ENCODE measurements around the gene ZNF330. TPM values are rescaled to one million over a fixed set of nuclear protein-coding genes. Genes with fewer than 3 reads are reported as not detected.

ZNF330 gene
- polyA plus RNA-seq, 1 donor = 49.7 TPM

DNA sequence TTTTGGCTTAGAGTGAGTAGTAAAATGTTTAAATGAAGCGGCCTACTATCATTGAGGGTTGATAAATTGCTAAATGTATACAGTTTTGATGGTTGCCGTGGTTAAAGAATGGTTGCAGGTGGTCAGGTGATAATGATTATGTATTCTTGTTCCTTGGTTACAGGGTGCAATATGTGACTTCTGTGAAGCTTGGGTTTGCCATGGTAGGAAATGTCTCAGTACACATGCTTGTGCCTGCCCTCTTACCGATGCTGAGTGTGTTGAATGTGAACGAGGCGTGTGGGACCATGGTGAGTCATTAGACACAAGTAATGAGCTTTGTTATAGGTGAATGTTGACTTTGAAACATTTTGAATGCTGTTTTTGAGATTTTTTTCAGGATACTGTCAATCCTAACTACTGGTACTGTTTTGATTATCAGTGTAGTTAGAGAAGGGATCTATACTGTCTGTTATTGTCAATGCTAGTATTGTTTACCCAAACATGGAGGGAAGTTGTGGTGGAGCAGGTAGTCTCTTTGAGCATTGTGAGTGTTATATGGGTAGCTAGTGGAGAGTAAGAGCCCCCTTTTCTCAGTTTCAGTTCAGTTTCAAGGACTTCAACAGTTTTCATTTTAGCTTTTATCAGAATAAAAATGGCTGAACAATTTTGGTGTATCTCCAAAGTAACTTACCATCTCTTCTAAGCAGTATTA lies 8.9 kb downstream of the ZNF330 start:
- Histone ChIP-seq H3K9me3 (ENCODE audit: control insufficient read depth, low read depth, low read length) (no peaks in the 10 kb centered on the region), H3K4me1 (ENCODE audit: control insufficient read depth, insufficient read depth, low read length) (no peaks in the 10 kb centered on the region), H3K4me3 (ENCODE audit: low read length) (no peak overlapping the region), H3K27ac (ENCODE audit: low read length) (no peak overlapping the region), H3K27me3 (ENCODE audit: control insufficient read depth, insufficient read depth, low read length) (no peaks in the 10 kb centered on the region), H3K36me3 (ENCODE audit: control insufficient read depth, insufficient read depth, low read length) (peaks cover 41% of the 10 kb centered on the region)
- no CpG with 5 or more reads among the region's 5 CpGs for WGBS (ENCODE audit: insufficient coverage, low lambda C conversion rate)
- DNase-seq = no peak

DNA sequence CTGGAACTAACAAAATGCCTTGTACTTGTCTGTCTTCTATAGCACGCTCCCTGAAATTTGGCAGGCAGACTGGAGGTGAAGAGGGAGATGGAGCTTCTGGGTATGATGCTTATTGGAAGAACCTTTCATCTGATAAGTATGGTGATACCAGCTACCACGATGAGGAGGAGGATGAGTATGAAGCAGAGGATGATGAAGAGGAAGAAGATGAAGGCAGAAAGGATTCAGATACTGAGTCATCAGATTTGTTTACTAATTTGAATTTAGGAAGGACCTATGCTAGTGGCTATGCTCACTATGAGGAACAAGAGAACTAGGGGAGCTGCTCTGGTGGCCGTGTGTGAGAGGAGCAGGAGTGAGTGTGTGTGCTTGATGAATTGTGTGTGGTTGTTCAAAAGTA lies 13.0 kb downstream of the ZNF330 start:
- H3K27ac ChIP-seq (ENCODE audit: low read length) = no peak overlapping the region
- H3K36me3 ChIP-seq (ENCODE audit: control insufficient read depth, insufficient read depth, low read length) = peaks cover 37% of the 10 kb centered on the region
- H3K9me3 ChIP-seq (ENCODE audit: control insufficient read depth, low read depth, low read length) = no peaks in the 10 kb centered on the region
- H3K4me3 ChIP-seq (ENCODE audit: low read length) = no peak overlapping the region
- no CpG with 5 or more reads among the region's 3 CpGs for WGBS (ENCODE audit: insufficient coverage, low lambda C conversion rate)
- H3K27me3 ChIP-seq (ENCODE audit: control insufficient read depth, insufficient read depth, low read length) = no peaks in the 10 kb centered on the region
- DNase-seq = no peak
- no peaks in the 10 kb centered on the region for H3K4me1 ChIP-seq (ENCODE audit: control insufficient read depth, insufficient read depth, low read length)

DNA sequence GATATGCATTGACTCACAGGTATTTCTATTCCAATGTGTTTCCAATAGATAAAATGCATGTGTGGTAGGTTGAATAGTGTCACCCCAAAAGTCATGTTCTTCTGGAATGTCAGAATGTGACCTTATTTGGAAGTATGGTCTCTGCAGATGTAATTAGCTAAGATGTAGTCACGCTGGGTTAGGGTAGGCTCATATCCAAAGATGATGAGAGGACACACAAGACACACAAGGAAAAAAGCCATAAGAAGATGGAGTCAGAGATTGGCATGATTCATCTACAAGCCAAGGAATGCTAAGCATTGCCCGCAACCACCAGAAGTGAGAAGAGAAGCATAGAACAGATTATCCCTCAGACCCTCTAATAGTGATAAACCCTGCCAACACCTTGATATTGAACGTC lies 17.5 kb downstream of the ZNF330 start:
- Histone ChIP-seq H3K27ac (ENCODE audit: low read length) (no peak overlapping the region), H3K4me1 (ENCODE audit: control insufficient read depth, insufficient read depth, low read length) (no peaks in the 10 kb centered on the region), H3K9me3 (ENCODE audit: control insufficient read depth, low read depth, low read length) (no peaks in the 10 kb centered on the region), H3K36me3 (ENCODE audit: control insufficient read depth, insufficient read depth, low read length) (peaks cover 12% of the 10 kb centered on the region), H3K4me3 (ENCODE audit: low read length) (no peak overlapping the region), H3K27me3 (ENCODE audit: control insufficient read depth, insufficient read depth, low read length) (no peaks in the 10 kb centered on the region)
- no peak for DNase-seq
- no CpG with 5 or more reads among the region's 3 CpGs for WGBS (ENCODE audit: insufficient coverage, low lambda C conversion rate)

DNA sequence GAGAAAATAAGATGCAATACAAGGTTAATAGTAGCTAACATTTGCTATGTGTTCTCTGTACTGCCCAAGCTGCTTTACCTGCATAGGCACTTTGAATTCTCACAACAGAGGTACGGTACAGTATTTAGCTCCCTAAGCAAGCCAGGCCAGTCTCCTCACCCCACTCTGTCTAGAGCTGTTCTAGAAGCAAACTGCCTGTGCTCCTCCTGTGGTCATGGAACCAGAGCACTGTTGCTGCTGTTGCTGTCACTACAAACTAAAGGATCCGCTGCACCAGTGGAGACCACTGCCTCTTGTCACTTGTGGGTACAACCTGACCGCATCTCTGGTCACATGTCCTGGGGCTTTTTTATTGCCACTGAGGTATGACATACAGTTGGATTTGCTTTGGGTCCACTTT lies 19.6 kb downstream of the ZNF330 start:
- no peak overlapping the region for H3K27ac ChIP-seq (ENCODE audit: low read length)
- no peaks in the 10 kb centered on the region for H3K9me3 ChIP-seq (ENCODE audit: control insufficient read depth, low read depth, low read length)
- H3K4me1 ChIP-seq (ENCODE audit: control insufficient read depth, insufficient read depth, low read length) = no peaks in the 10 kb centered on the region
- H3K36me3 ChIP-seq (ENCODE audit: control insufficient read depth, insufficient read depth, low read length) = peaks cover 2% of the 10 kb centered on the region
- DNase-seq = no peak
- no CpG with 5 or more reads among the region's 3 CpGs for WGBS (ENCODE audit: insufficient coverage, low lambda C conversion rate)
- H3K27me3 ChIP-seq (ENCODE audit: control insufficient read depth, insufficient read depth, low read length) = no peaks in the 10 kb centered on the region
- no peak overlapping the region for H3K4me3 ChIP-seq (ENCODE audit: low read length)

DNA sequence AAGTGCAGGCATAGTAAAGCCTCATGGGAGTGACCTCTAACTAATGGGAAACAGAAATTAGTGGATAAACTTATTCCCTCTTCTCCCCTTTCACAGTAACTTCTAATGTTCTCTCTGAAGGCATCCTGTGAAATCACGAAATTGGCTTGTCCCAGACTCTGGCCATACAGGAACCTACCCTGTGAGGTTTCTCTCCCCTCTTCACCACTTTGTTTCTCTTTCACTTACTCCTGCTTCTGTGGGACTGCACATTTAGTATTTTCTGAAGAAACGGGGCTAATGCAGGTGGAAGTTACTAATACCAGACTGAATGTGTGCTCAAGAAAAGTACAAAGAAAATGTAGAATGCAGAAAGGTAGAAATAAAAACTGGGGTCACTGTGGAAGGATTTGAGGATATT lies 20.0 kb downstream of the ZNF330 start:
- Histone ChIP-seq H3K9me3 (ENCODE audit: control insufficient read depth, low read depth, low read length) (no peaks in the 10 kb centered on the region), H3K27ac (ENCODE audit: low read length) (no peak overlapping the region), H3K27me3 (ENCODE audit: control insufficient read depth, insufficient read depth, low read length) (no peaks in the 10 kb centered on the region), H3K4me1 (ENCODE audit: control insufficient read depth, insufficient read depth, low read length) (no peaks in the 10 kb centered on the region), H3K36me3 (ENCODE audit: control insufficient read depth, insufficient read depth, low read length) (no peaks in the 10 kb centered on the region), H3K4me3 (ENCODE audit: low read length) (no peak overlapping the region)
- 67% methylated on average over 1 of the region's 2 CpGs for WGBS (ENCODE audit: insufficient coverage, low lambda C conversion rate)
- DNase-seq = no peak

DNA sequence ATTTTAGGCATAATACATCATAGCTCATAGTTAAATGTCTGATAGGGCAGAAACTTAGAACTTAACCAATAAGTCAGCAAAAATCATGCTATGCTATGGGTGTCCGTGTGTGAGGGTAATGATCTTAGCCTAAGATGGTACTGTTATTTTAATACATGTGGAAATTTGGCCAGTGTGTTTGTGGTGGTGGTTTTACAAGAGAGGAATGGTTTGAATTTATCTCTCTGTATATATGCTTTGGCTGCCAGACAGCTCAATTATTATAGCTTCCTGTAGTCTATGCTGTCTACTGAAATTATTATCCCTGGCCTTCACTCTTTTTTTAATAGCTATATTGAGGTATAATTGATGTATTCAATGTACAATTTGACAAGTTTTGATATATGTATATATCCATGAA lies 21.3 kb downstream of the ZNF330 start:
- H3K4me1 ChIP-seq (ENCODE audit: control insufficient read depth, insufficient read depth, low read length) = no peaks in the 10 kb centered on the region
- H3K36me3 ChIP-seq (ENCODE audit: control insufficient read depth, insufficient read depth, low read length) = no peaks in the 10 kb centered on the region
- H3K4me3 ChIP-seq (ENCODE audit: low read length) = no peak overlapping the region
- H3K27ac ChIP-seq (ENCODE audit: low read length) = no peak overlapping the region
- DNase-seq = no peak
- no peaks in the 10 kb centered on the region for H3K9me3 ChIP-seq (ENCODE audit: control insufficient read depth, low read depth, low read length)
- WGBS (ENCODE audit: insufficient coverage, low lambda C conversion rate) = no CpG with 5 or more reads among the region's 1 CpG
- H3K27me3 ChIP-seq (ENCODE audit: control insufficient read depth, insufficient read depth, low read length) = no peaks in the 10 kb centered on the region

DNA sequence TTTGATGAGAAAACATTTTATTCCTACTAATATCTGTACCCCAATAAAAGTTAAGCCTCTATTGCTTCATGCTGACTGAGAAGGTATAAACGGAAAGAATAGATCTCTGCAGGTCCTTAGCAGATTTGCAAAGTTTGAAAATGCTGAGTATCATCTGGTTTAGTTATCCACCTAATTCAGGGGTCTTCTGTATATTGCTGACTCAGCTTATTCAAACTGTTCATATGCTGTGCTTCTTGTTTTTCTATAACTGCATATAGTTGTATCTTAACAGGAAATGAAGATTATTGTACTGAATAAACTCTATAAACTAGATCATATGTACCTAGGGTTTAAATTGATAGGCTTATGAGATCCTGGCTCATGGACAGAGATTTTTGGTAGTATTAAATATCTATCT lies 23.7 kb downstream of the ZNF330 start:
- Histone ChIP-seq H3K36me3 (ENCODE audit: control insufficient read depth, insufficient read depth, low read length) (no peaks in the 10 kb centered on the region), H3K4me1 (ENCODE audit: control insufficient read depth, insufficient read depth, low read length) (no peaks in the 10 kb centered on the region), H3K27ac (ENCODE audit: low read length) (no peak overlapping the region), H3K27me3 (ENCODE audit: control insufficient read depth, insufficient read depth, low read length) (no peaks in the 10 kb centered on the region), H3K4me3 (ENCODE audit: low read length) (no peak overlapping the region), H3K9me3 (ENCODE audit: control insufficient read depth, low read depth, low read length) (no peaks in the 10 kb centered on the region)
- no peak for DNase-seq
- no CpG with 5 or more reads among the region's 1 CpG for WGBS (ENCODE audit: insufficient coverage, low lambda C conversion rate)

DNA sequence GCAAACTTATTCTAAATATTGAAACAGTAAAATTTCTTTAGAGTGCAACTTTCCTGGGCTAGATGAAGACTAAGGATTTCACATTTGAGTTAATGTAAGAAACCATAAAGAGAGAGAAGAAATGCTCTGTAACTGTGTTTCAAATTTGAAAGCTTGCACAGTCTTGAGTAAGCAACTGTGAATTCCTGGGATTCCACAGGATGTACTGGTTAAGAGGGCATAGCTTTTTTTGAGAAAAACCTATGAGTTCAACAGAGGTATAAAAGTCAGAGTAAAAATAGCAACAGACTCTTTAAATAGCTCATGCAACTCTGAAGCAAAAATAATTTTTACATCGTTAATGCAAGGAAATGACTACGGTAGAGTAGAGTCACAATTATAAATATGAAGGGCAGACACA lies 25.5 kb downstream of the ZNF330 start:
- Histone ChIP-seq H3K27ac (ENCODE audit: low read length) (no peak overlapping the region), H3K27me3 (ENCODE audit: control insufficient read depth, insufficient read depth, low read length) (no peaks in the 10 kb centered on the region), H3K4me3 (ENCODE audit: low read length) (no peak overlapping the region), H3K36me3 (ENCODE audit: control insufficient read depth, insufficient read depth, low read length) (no peaks in the 10 kb centered on the region), H3K4me1 (ENCODE audit: control insufficient read depth, insufficient read depth, low read length) (no peaks in the 10 kb centered on the region), H3K9me3 (ENCODE audit: control insufficient read depth, low read depth, low read length) (no peaks in the 10 kb centered on the region)
- WGBS (ENCODE audit: insufficient coverage, low lambda C conversion rate) = 83% methylated on average over 2 of the region's 2 CpGs
- no peak for DNase-seq

DNA sequence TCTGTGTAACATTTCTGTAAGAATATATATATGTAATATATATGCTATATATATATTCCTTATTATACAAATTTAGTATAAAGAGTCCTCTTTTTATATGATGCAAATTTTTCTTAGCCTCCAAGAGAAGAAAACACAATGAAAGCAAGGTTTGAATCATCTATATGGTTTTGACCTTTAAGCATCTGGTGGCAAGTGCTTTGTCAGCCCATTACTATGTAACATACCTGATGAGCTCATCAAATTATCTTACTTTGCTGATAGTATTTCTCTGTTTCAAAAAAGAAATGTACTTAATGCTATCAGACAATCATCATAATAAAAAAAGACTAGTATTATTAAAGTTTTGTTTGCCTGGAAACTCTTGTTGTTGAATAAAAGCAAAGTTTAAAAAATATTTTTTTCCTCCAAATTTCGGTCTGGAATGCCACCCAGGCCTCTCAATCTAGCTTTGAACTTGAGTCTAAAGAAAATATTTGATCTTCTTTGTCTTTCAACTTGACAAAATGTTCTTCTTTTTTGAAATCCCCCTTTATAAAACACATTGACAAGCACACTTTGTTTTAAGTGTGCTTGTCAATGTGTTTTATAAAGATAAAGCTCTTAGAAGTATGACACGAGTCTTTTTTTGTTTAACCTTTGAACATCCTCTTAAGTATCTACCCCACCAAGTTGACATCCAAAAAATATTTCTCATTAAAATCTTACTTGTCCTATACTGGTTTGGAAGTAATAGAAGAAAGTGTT lies 26.2 kb downstream of the ZNF330 start:
- Histone ChIP-seq H3K36me3 (ENCODE audit: control insufficient read depth, insufficient read depth, low read length) (no peaks in the 10 kb centered on the region), H3K4me3 (ENCODE audit: low read length) (no peak overlapping the region), H3K9me3 (ENCODE audit: control insufficient read depth, low read depth, low read length) (no peaks in the 10 kb centered on the region), H3K27me3 (ENCODE audit: control insufficient read depth, insufficient read depth, low read length) (no peaks in the 10 kb centered on the region), H3K4me1 (ENCODE audit: control insufficient read depth, insufficient read depth, low read length) (no peaks in the 10 kb centered on the region), H3K27ac (ENCODE audit: low read length) (no peak overlapping the region)
- DNase-seq = no peak
- WGBS (ENCODE audit: insufficient coverage, low lambda C conversion rate) = 60% methylated on average over 1 of the region's 2 CpGs

DNA sequence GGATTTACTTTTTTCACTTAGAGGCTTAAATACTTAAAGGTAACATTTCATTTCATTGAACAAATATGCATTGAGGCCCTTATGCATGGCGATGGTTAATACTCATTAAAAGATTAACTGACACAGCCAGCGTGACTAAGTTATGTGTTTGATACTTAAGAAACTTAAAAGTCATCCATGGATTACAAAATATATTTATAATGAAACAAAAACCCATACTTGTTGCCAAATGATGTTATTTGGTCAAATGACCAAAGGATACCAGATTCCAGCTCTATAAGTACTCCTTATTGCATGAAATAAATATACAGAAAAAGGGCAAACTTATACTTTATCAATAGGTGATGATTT lies 26.7 kb downstream of the ZNF330 start:
- no CpG with 5 or more reads among the region's 2 CpGs for WGBS (ENCODE audit: insufficient coverage, low lambda C conversion rate)
- no peaks in the 10 kb centered on the region for H3K36me3 ChIP-seq (ENCODE audit: control insufficient read depth, insufficient read depth, low read length)
- no peaks in the 10 kb centered on the region for H3K9me3 ChIP-seq (ENCODE audit: control insufficient read depth, low read depth, low read length)
- no peaks in the 10 kb centered on the region for H3K27me3 ChIP-seq (ENCODE audit: control insufficient read depth, insufficient read depth, low read length)
- no peaks in the 10 kb centered on the region for H3K4me1 ChIP-seq (ENCODE audit: control insufficient read depth, insufficient read depth, low read length)
- H3K27ac ChIP-seq (ENCODE audit: low read length) = no peak overlapping the region
- DNase-seq = no peak
- H3K4me3 ChIP-seq (ENCODE audit: low read length) = no peak overlapping the region

DNA sequence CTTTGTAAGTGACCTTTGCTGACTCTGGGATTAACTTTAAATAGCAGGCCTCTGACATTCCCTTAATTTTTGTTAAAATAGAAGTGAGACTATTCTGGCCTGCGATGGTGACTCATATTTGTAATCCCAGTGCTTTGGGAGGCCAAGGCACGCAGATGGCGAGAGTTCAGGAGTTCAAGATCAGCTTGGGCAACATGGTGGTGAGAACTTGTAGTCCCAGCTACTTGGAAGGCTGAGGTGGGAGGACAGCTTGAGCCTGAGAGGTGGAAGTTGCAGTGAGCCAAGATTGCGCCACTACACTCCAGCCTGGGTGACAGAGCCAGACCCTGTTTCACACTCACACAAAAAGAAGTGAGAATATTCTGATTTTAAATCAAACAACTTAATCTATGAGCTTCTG lies 27.3 kb downstream of the ZNF330 start:
- H3K9me3 ChIP-seq (ENCODE audit: control insufficient read depth, low read depth, low read length) = no peaks in the 10 kb centered on the region
- DNase-seq = no peak

More for the DNA sequence above, 27.3 kb downstream of the ZNF330 start:
- H3K27me3 ChIP-seq (ENCODE audit: control insufficient read depth, insufficient read depth, low read length) = no peaks in the 10 kb centered on the region
- no peaks in the 10 kb centered on the region for H3K36me3 ChIP-seq (ENCODE audit: control insufficient read depth, insufficient read depth, low read length)
- no peaks in the 10 kb centered on the region for H3K4me1 ChIP-seq (ENCODE audit: control insufficient read depth, insufficient read depth, low read length)
- H3K4me3 ChIP-seq (ENCODE audit: low read length) = no peak overlapping the region
- H3K27ac ChIP-seq (ENCODE audit: low read length) = no peak overlapping the region
- WGBS (ENCODE audit: insufficient coverage, low lambda C conversion rate) = 100% methylated on average over 1 of the region's 4 CpGs

All from large intestine (tissue), 3 donors.